Skeletal muscle cell (primary cell): ENCODE measurements around the gene RNF130.
A peak's percentile ranks its signal among the peaks of the same experiment; 100 is the strongest.

Experiments
- DNase-seq: peaks from one replicate; pipeline ENCODE4 v3.0.0-alpha.2; 2010; ENCODE audit warnings: low read depth
- H3K4me3 ChIP-seq: 2 replicates; pipeline ENCODE4 v1.5.1; 2011; ENCODE audit warnings: low read depth, mild to moderate bottlenecking, control low read depth, low read length, moderate library complexity

The RNF130 gene

GRCh38 chr5:180071531-180072255 lies at the start of gene RNF130:
Gene RNF130 (minus strand): TSS chr5:180071759. CDS start chr5:180071702, 57 bp downstream.
- DNase-seq: peak; percentile 67
- H3K4me3 ChIP-seq: peak within 1 kb of the TSS; percentile 76

GRCh38 chr5:180120237-180121101 lies 48.9 kb upstream of the RNF130 start:
- DNase-seq: no peak

GRCh38 chr5:180119903-180120236 lies 48.3 kb upstream of the RNF130 start:
- H3K4me3 ChIP-seq: no peak overlapping the region
- no peak for DNase-seq

More at GRCh38 chr5:180120237-180121101, 48.9 kb upstream of the RNF130 start:
- no peak overlapping the region for H3K4me3 ChIP-seq

GRCh38 chr5:180119031-180119902 lies 47.7 kb upstream of the RNF130 start:
- no peak overlapping the region for H3K4me3 ChIP-seq
- no peak for DNase-seq

- no peak overlapping the region for H3K4me3 ChIP-seq
- DNase-seq: no peak
Measured at GRCh38 chr5:180118391-180118791, 46.8 kb upstream of the RNF130 start.

- DNase-seq: no peak
- no peak overlapping the region for H3K4me3 ChIP-seq
Measured at GRCh38 chr5:180117000-180117725, 45.6 kb upstream of the RNF130 start.

GRCh38 chr5:180116077-180116999 lies 44.8 kb upstream of the RNF130 start:
- H3K4me3 ChIP-seq: no peak overlapping the region

GRCh38 chr5:180115326-180116076 lies 43.9 kb upstream of the RNF130 start:
- no peak for DNase-seq
- H3K4me3 ChIP-seq: no peak overlapping the region

More at GRCh38 chr5:180116077-180116999, 44.8 kb upstream of the RNF130 start:
- DNase-seq: no peak

GRCh38 chr5:180114304-180115003 lies 42.9 kb upstream of the RNF130 start:
- DNase-seq: no peak
- no peak overlapping the region for H3K4me3 ChIP-seq

GRCh38 chr5:180113660-180114303 lies 42.2 kb upstream of the RNF130 start:
- DNase-seq: no peak
- H3K4me3 ChIP-seq: no peak overlapping the region

- no peak for DNase-seq
- no peak overlapping the region for H3K4me3 ChIP-seq
Measured at GRCh38 chr5:180112181-180112861, 40.8 kb upstream of the RNF130 start.

GRCh38 chr5:180111273-180112002 lies 39.9 kb upstream of the RNF130 start:
- H3K4me3 ChIP-seq: no peak overlapping the region
- no peak for DNase-seq

GRCh38 chr5:180109920-180110319 lies 38.4 kb upstream of the RNF130 start:
- no peak for DNase-seq
- H3K4me3 ChIP-seq: no peak overlapping the region

- no peak for DNase-seq
- H3K4me3 ChIP-seq: no peak overlapping the region
Measured at GRCh38 chr5:180107005-180107404, 35.4 kb upstream of the RNF130 start.

- DNase-seq: no peak
- no peak overlapping the region for H3K4me3 ChIP-seq
Measured at GRCh38 chr5:180105827-180106312, 34.3 kb upstream of the RNF130 start.
